Activated B cell treated with CpG ODN at 0.5 μM for 24 hours (primary cell): ENCODE data around the gene ADH4. TPM values are rescaled to one million over a fixed set of nuclear protein-coding genes. Genes with fewer than 3 reads are reported as not detected.
"Not testable (repeated sequence)": the region's sequence is repeated elsewhere in the genome, so short reads cannot be mapped to it uniquely, and the experiment has no call there.

Experiments used
- ATAC-seq: fragments of 200-7000 bp; cut with Tn5 transposase; one replicate; pipeline ENCODE4 v1.10.0; 2021; ENCODE audit warnings: low read depth, mild to moderate bottlenecking, moderate library complexity
- CTCF ChIA-PET: fragments of 350-600 bp; sonication (Branson Sonifier 250); formaldehyde crosslinking; loops from one replicate; lab custom pipeline; 2021; ENCODE audit warnings: antibody characterized with exemption; lab: Charles Lee
- POLR2A ChIA-PET: fragments of 350-600 bp; sonication (Branson Sonifier 250); formaldehyde crosslinking; loops from one replicate; lab custom pipeline; 2021; ENCODE audit warnings: antibody characterized with exemption; lab: Charles Lee
- DNase-seq: peaks from one replicate; pipeline ENCODE4 v3.0.0; 2022
- H3K27ac Mint-ChIP-seq: one replicate; pipeline ENCODE4 v1.8.0; 2020; ENCODE audit warnings: mixed read lengths
- H3K27me3 Mint-ChIP-seq: one replicate; pipeline ENCODE4 v1.8.0; 2021; ENCODE audit warnings: mixed read lengths
- H3K36me3 Mint-ChIP-seq: one replicate; pipeline ENCODE4 v1.8.0; 2021; ENCODE audit warnings: low read depth, mixed read lengths
- H3K4me1 Mint-ChIP-seq: one replicate; pipeline ENCODE4 v1.8.0; 2021; ENCODE audit warnings: mixed read lengths
- H3K4me3 Mint-ChIP-seq: one replicate; pipeline ENCODE4 v1.8.0; 2020; ENCODE audit warnings: mild to moderate bottlenecking, mixed read lengths
- H3K9me3 Mint-ChIP-seq: one replicate; pipeline ENCODE4 v1.8.0; 2020; ENCODE audit warnings: mixed read lengths
- CTCF ChIP-seq: fragments of 200-600 bp; IDR thresholded peaks from one replicate; pipeline ENCODE4 v1.8.0; 2022; ENCODE audit warnings: antibody characterized with exemption, mild to moderate bottlenecking
- intact Hi-C: fragments of 100-400 bp; cut with micrococcal nuclease; formaldehyde crosslinking; loops from one replicate; pipeline ENCODE4 v1.15.1; 2024
- total RNA-seq: library from RNA; stranded (reverse); gene quantifications from 2 replicates; pipeline ENCODE4 v1.2.3, GENCODE V29; 2022

The ADH4 gene
- total RNA-seq = not detected in 2 replicates

- Mint-ChIP-seq H3K36me3 (no peaks in the 10 kb centered on the region), H3K4me1 (no peaks in the 10 kb centered on the region), H3K4me3 (no peak within 1 kb of the TSS), H3K27me3 (no peaks in the 10 kb centered on the region), H3K27ac (no peak within 1 kb of the TSS), H3K9me3 (no peaks in the 10 kb centered on the region)
- no peak for ATAC-seq
- ChIA-PET CTCF (no interaction called here), POLR2A (interaction anchor here (0.5 kb wide), 1 partner anchor 51 kb away, joined by 6 read pairs; no protein-coding TSS in a partner anchor)
- no peak for DNase-seq
- no peak for TF ChIP-seq CTCF
- intact Hi-C loops = no loop called here
Observed at GRCh38 chr4:99144070-99144469, at the start of gene ADH4. ADH4 (minus strand) TSS chr4:99144297; CDS start chr4:99144222, 75 bp downstream.

- intact Hi-C loops = no loop called here
- H3K27me3 Mint-ChIP-seq = no peaks in the 10 kb centered on the region
- no peak for ATAC-seq
- no peak overlapping the region for H3K27ac Mint-ChIP-seq
- peaks cover 18% of the 10 kb centered on the region for H3K9me3 Mint-ChIP-seq
- POLR2A ChIA-PET = no interaction called here
- peaks cover 4% of the 10 kb centered on the region for H3K36me3 Mint-ChIP-seq
- H3K4me1 Mint-ChIP-seq = no peaks in the 10 kb centered on the region
- DNase-seq = no peak
- CTCF ChIA-PET = no interaction called here
- TF ChIP-seq CTCF = no peak
- H3K4me3 Mint-ChIP-seq = no peak overlapping the region
Observed at GRCh38 chr4:99190336-99190735, 46.2 kb upstream of the ADH4 start.

DNA sequence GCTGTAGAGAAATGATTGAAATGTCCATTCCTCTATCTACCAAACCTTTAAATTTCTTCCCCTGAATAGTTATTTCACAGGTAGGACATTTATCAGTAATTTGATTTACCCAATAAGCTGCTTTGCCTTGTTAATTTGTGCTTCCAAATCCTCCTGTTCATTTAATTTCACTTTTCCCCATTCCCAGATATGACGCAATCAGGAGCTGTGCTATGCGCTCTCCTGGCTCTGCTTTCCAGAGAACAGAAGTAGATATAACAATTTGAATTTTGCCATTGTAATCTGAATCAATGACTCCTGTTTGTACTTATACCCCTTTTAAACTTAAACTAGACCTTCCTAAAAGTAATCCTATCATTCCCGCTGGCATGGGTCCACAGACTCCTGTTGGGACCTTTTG is 45.8 kb upstream of the ADH4 start:
- CTCF ChIA-PET, H3K4me3 Mint-ChIP-seq, POLR2A ChIA-PET, ATAC-seq, H3K36me3 Mint-ChIP-seq, DNase-seq, intact Hi-C loops, H3K4me1 Mint-ChIP-seq, H3K27ac Mint-ChIP-seq, H3K27me3 Mint-ChIP-seq: not testable (repeated sequence)
- H3K9me3 Mint-ChIP-seq = peaks cover 18% of the 10 kb centered on the region

- Mint-ChIP-seq H3K27me3 (no peaks in the 10 kb centered on the region), H3K27ac (no peak overlapping the region), H3K9me3 (peaks cover 17% of the 10 kb centered on the region), H3K4me1 (no peaks in the 10 kb centered on the region), H3K36me3 (peaks cover 4% of the 10 kb centered on the region), H3K4me3 (no peak overlapping the region)
- intact Hi-C loops = no loop called here
- DNase-seq (no peak), ATAC-seq (no peak)
- POLR2A ChIA-PET = no interaction called here
- CTCF ChIA-PET = no interaction called here
- no peak for TF ChIP-seq CTCF
Observed at GRCh38 chr4:99186029-99186428, 41.9 kb upstream of the ADH4 start.

DNA sequence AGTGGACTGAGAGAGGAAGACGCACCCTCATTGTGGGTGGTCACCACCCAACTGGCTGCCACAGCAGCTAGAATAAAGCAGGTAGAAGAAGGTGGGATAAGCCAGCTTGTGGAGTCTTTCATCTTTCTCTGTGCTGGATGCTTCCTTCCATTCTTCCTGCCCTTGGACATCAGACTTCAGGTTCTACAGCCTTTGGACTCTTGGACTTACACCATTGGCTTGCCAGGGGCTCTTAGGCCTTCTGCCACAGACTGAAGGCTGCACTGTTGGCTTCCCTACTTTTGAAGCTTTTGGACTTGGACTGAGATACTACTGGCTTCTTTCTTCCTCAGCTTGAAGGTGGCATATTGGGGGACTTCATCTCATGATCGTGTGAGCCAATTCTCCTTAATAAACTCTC is 41.5 kb upstream of the ADH4 start:
- POLR2A ChIA-PET = no interaction called here
- no peak for ATAC-seq
- Mint-ChIP-seq H3K27me3 (no peaks in the 10 kb centered on the region), H3K9me3 (peaks cover 13% of the 10 kb centered on the region), H3K27ac (no peak overlapping the region), H3K36me3 (peaks cover 4% of the 10 kb centered on the region), H3K4me1 (no peaks in the 10 kb centered on the region), H3K4me3 (no peak overlapping the region)
- CTCF ChIA-PET = no interaction called here
- TF ChIP-seq CTCF = no peak
- no peak for DNase-seq
- intact Hi-C loops = no loop called here

GRCh38 chr4:99180382-99181070 is 36.4 kb upstream of the ADH4 start:
- DNase-seq (no peak), ATAC-seq (no peak)
- H3K9me3 Mint-ChIP-seq = peaks cover 12% of the 10 kb centered on the region
- intact Hi-C loops = no loop called here
- H3K4me1 Mint-ChIP-seq = no peaks in the 10 kb centered on the region
- no peak for TF ChIP-seq CTCF
- POLR2A ChIA-PET = no interaction called here
- H3K27me3 Mint-ChIP-seq = no peaks in the 10 kb centered on the region
- H3K36me3 Mint-ChIP-seq = peaks cover 6% of the 10 kb centered on the region
- CTCF ChIA-PET = no interaction called here
- H3K4me3 Mint-ChIP-seq = no peak overlapping the region
- H3K27ac Mint-ChIP-seq = no peak overlapping the region
